Keratinocyte (primary cell): ENCODE results near the gene VEZF1. TPM values are rescaled to one million over a fixed set of nuclear protein-coding genes. Genes with fewer than 3 reads are reported as not detected.
A peak's percentile ranks its signal among the peaks of the same experiment; 100 is the strongest.

Experiments
- DNase-seq: peaks from one replicate; pipeline ENCODE4 v3.0.0-alpha.2; 2011; ENCODE audit warnings: low read depth, missing footprints, low spot score
- FAIRE-seq: peaks from 2 replicates; lab custom pipeline; 2011; peaks lifted over from hg19 to GRCh38; lab: Jason Lieb, UNC
- H2AFZ ChIP-seq: 2 replicates; pipeline ENCODE4 v1.6.0; 2012; ENCODE audit warnings: low read length, control low read depth, inconsistent platforms; ENCODE audit not compliant: control insufficient read depth
- H3K27ac ChIP-seq: 2 replicates; pipeline ENCODE4 v1.5.1; 2011; ENCODE audit warnings: low read length; ENCODE audit not compliant: control insufficient read depth, insufficient read depth
- H3K27me3 ChIP-seq: 3 replicates; pipeline ENCODE4 v1.6.0; 2011; ENCODE audit warnings: low read length; ENCODE audit not compliant: control insufficient read depth, insufficient read depth; ENCODE audit errors: extremely low read depth
- H3K36me3 ChIP-seq, 2 experiments: 2 replicates in 1 of 2; 3 replicates in 1 of 2; pipeline ENCODE4 v1.5.1; 2011; ENCODE audit warnings: low read length in 2 of 2, mild to moderate bottlenecking in 1 of 2; ENCODE audit not compliant: control insufficient read depth in 2 of 2, insufficient read depth in 2 of 2; ENCODE audit errors: extremely low read depth in 1 of 2
- H3K4me1 ChIP-seq: 3 replicates; pipeline ENCODE4 v1.5.1; 2011; ENCODE audit warnings: low read length; ENCODE audit not compliant: control insufficient read depth, insufficient read depth; ENCODE audit errors: extremely low read depth
- H3K4me2 ChIP-seq: 3 replicates; pipeline ENCODE4 v1.6.0; 2011; ENCODE audit warnings: low read depth, low read length; ENCODE audit not compliant: control insufficient read depth, insufficient read depth; ENCODE audit errors: extremely low read depth
- H3K4me3 ChIP-seq, 3 experiments: fragments of 200-600 bp in 1 of 3; sonication (generic) in 1 of 3; 2 replicates in 2 of 3; 3 replicates in 1 of 3; pipeline ENCODE4 v1.5.1; 2011 to 2016; ENCODE audit warnings: low read length in 3 of 3, mild to moderate bottlenecking in 3 of 3, control low read depth in 2 of 3, inconsistent platforms in 1 of 3, low read depth in 1 of 3, mixed read lengths in 1 of 3, mixed run types in 1 of 3, moderate library complexity in 1 of 3; ENCODE audit not compliant: control insufficient read depth in 2 of 3, insufficient read depth in 2 of 3; ENCODE audit errors: extremely low read depth in 1 of 3
- H3K79me2 ChIP-seq: 2 replicates; pipeline ENCODE4 v1.6.0; 2012; ENCODE audit warnings: low read length; ENCODE audit not compliant: control insufficient read depth, insufficient read depth
- H3K9ac ChIP-seq: 3 replicates; pipeline ENCODE4 v1.6.0; 2011; ENCODE audit warnings: low read length; ENCODE audit not compliant: control insufficient read depth, insufficient read depth; ENCODE audit errors: extremely low read depth
- H3K9me1 ChIP-seq: 3 replicates; pipeline ENCODE4 v1.6.0; 2011; ENCODE audit warnings: low read length; ENCODE audit not compliant: control insufficient read depth, insufficient read depth; ENCODE audit errors: extremely low read depth
- H3K9me3 ChIP-seq: 2 replicates; pipeline ENCODE4 v1.5.1; 2012; ENCODE audit warnings: low read depth, low read length; ENCODE audit not compliant: control insufficient read depth
- H4K20me1 ChIP-seq: 3 replicates; pipeline ENCODE4 v1.6.0; 2011; ENCODE audit warnings: low read length; ENCODE audit not compliant: control insufficient read depth, insufficient read depth; ENCODE audit errors: extremely low read depth
- CTCF ChIP-seq, 3 experiments: IDR thresholded peaks in 1 of 3; conservative IDR thresholded peaks in 1 of 3; optimal IDR thresholded peaks in 1 of 3; 2 replicates in 2 of 3; 3 replicates in 1 of 3; pipeline versions ENCODE3 to v1.5.1; 2011; ENCODE audit warnings: low read length in 3 of 3, mild to moderate bottlenecking in 3 of 3, moderate library complexity in 2 of 3, control low read depth in 1 of 3, inconsistent platforms in 1 of 3; ENCODE audit not compliant: insufficient read depth in 2 of 3; ENCODE audit errors: extremely low read depth in 1 of 3
- EZH2 ChIP-seq: IDR thresholded peaks from one replicate; pipeline ENCODE4 v1.6.1; 2012; ENCODE audit warnings: inconsistent platforms, mild to moderate bottlenecking, low read length, moderate library complexity
- dilution Hi-C: fragments of 300-500 bp; cut with MboI; formaldehyde crosslinking; loops from one replicate; pipeline ENCODE4 v1.7.0; 2020; ENCODE audit warnings: low sequenced_read_pairs; ENCODE audit not compliant: extremely low pct_ligation_motif_present
- polyA plus RNA-seq, 5 experiments: library from polyadenylated mRNA; depleted of rRNA in 3 of 5; stranded (reverse) in 3 of 5; stranded (forward) in 1 of 5; unstranded in 1 of 5; fragments of >200 nt; gene quantifications; 1 replicate in 1 of 5; 2 replicates in 3 of 5; 3 replicates in 1 of 5; pipeline versions ENCODE4 v1.2.1 to v1.2.3, GENCODE V29; 2011 to 2012; ENCODE audit warnings: missing spikeins in 2 of 5, low read depth in 1 of 5, low replicate concordance in 1 of 5

Gene VEZF1
- polyA plus RNA-seq, 1 donor (not counting 4 experiments of a cell fraction or from before 2014, with no cell fraction given), result 22.8 TPM

- Histone ChIP-seq H3K27ac (no peak overlapping the region), H3K4me2 (peak overlapping the region; percentile 100), H3K9me1 (no peaks in the 10 kb centered on the region), H3K4me3 (peak overlapping the region in 1 of 3 experiments; percentile 5), H2AFZ (no peak overlapping the region), H3K36me3 (peaks cover 15 to 54% of the 10 kb centered on the region in 2 experiments), H3K9ac (peak overlapping the region; percentile 9), H3K9me3 (no peaks in the 10 kb centered on the region), H3K79me2 (peaks cover 56% of the 10 kb centered on the region), H3K27me3 (no peaks in the 10 kb centered on the region), H4K20me1 (peaks cover 28% of the 10 kb centered on the region), H3K4me1 (peaks cover 36% of the 10 kb centered on the region)
- no peak for TF ChIP-seq CTCF (optimal IDR thresholded peaks at IDR 0.05 in 1 of 3, IDR thresholded peaks at IDR 0.05 in 1 of 3, conservative IDR thresholded peaks at IDR 0.05 in 1 of 3; ENCODE audit: extremely low read depth in 1 of 3, insufficient read depth in 2 of 3, low read length in 3 of 3)
- TF ChIP-seq EZH2, result no peak
- no peak for FAIRE-seq
- dilution Hi-C loops, result no loop called here
- no peak for DNase-seq
Measured at GRCh38 chr17:58004060-58004459, 16.0 kb upstream of the VEZF1 start.

- no peaks in the 10 kb centered on the region for H3K9me3 ChIP-seq
- DNase-seq, result no peak
- H3K9me1 ChIP-seq, result no peaks in the 10 kb centered on the region
- no peak for TF ChIP-seq CTCF (optimal IDR thresholded peaks at IDR 0.05 in 1 of 3, IDR thresholded peaks at IDR 0.05 in 1 of 3, conservative IDR thresholded peaks at IDR 0.05 in 1 of 3; ENCODE audit: extremely low read depth in 1 of 3, insufficient read depth in 2 of 3, low read length in 3 of 3)
- no peak overlapping the region for H3K4me3 ChIP-seq
- dilution Hi-C loops, result no loop called here
- no peak overlapping the region for H3K9ac ChIP-seq
- H2AFZ ChIP-seq, result no peak overlapping the region
- H3K79me2 ChIP-seq, result peaks cover 59% of the 10 kb centered on the region
- peak overlapping the region; percentile 29 for H3K4me2 ChIP-seq
- peaks cover 28% of the 10 kb centered on the region for H4K20me1 ChIP-seq
- no peak overlapping the region for H3K27ac ChIP-seq
- peaks cover 16 to 65% of the 10 kb centered on the region in 2 experiments for H3K36me3 ChIP-seq
- no peak for FAIRE-seq
- peaks cover 36% of the 10 kb centered on the region for H3K4me1 ChIP-seq
- no peaks in the 10 kb centered on the region for H3K27me3 ChIP-seq
Measured at GRCh38 chr17:58002973-58003372, 14.9 kb upstream of the VEZF1 start.
